Esophagus muscularis mucosa (tissue), 4 donors: ENCODE data around the gene OR2H2. TPM values are rescaled to one million over a fixed set of nuclear protein-coding genes. Genes with fewer than 3 reads are reported as not detected.
A peak's percentile ranks its signal among the peaks of the same experiment; 100 is the strongest.

Experiments
- DNase-seq: peaks from one replicate; pipeline ENCODE4 v3.0.0-alpha.2; 2017; ENCODE audit errors: extremely low spot score
- H3K27ac ChIP-seq, 4 donors: fragments of 200-600 bp; sonication (generic); replicated peaks in 1 of 4; 1 replicate in 3 of 4; 2 replicates in 1 of 4; pipeline ENCODE4 v1.5.1; 2016 to 2019; ENCODE audit warnings: mild to moderate bottlenecking in 1 of 4
- H3K27me3 ChIP-seq, 4 donors: fragments of 200-600 bp; sonication (generic); one replicate each; pipeline versions ENCODE4 v1.5.1 to v1.6.0; 2016 to 2019
- H3K36me3 ChIP-seq, 4 donors: fragments of 200-600 bp; sonication (generic); one replicate each; pipeline ENCODE4 v1.5.1; 2016 to 2019
- H3K4me1 ChIP-seq, 4 donors: fragments of 200-600 bp; sonication (generic); one replicate each; pipeline ENCODE4 v1.5.1; 2016 to 2019
- H3K4me3 ChIP-seq, 4 donors: fragments of 200-600 bp; sonication (generic); 1 replicate in 2 of 4; 2 replicates in 2 of 4; pipeline ENCODE4 v1.5.1; 2016 to 2019; ENCODE audit warnings: mild to moderate bottlenecking in 4 of 4, moderate library complexity in 1 of 4
- H3K9me3 ChIP-seq, 4 donors: fragments of 200-600 bp; sonication (generic); 1 replicate in 3 of 4; 2 replicates in 1 of 4; pipeline ENCODE4 v1.5.1; 2016 to 2019
- EP300 ChIP-seq: sonication (generic); formaldehyde crosslinking; IDR thresholded peaks from one replicate; pipeline ENCODE4 v1.6.1; 2017; ENCODE audit warnings: antibody characterized with exemption
- POLR2A ChIP-seq: fragments of 450-650 bp; IDR thresholded peaks from one replicate; pipeline ENCODE4 v1.6.1; 2017; ENCODE audit warnings: antibody characterized with exemption, moderate library complexity, mild to moderate bottlenecking, low read depth
- POLR2AphosphoS5 ChIP-seq, 2 donors: sonication (generic); formaldehyde crosslinking; IDR thresholded peaks; one replicate each; pipeline ENCODE4 v1.6.1; 2017; ENCODE audit warnings: antibody characterized with exemption in 2 of 2
- WGBS: methylation state at CpG from one replicate; pipeline ENCODE4 v1.1.5; 2018; 5-methylcytosine and 5-hydroxymethylcytosine counted together
- intact Hi-C: fragments of 100-400 bp; cut with DNase I; formaldehyde crosslinking; loops from one replicate; pipeline ENCODE4 v1.15.1; 2023
- total RNA-seq, 4 donors: library from RNA; depleted of rRNA; stranded (reverse); fragments of >200 nt; gene quantifications; one replicate each; pipeline versions ENCODE4 v1.1.0 to v1.2.1, GENCODE V29; 2016
- TF ChIP-seq, protein P1 (sequence below), 3 experiments: fragments of 200-600 bp in 2 of 3; fragments of 450-650 bp in 1 of 3; sonication (generic) in 2 of 3; IDR thresholded peaks; one replicate each; pipeline ENCODE4 v1.5.1; 2017 to 2019; ENCODE audit warnings: antibody characterized with exemption in 3 of 3, mild to moderate bottlenecking in 2 of 3, moderate library complexity in 1 of 3

OR2H2 gene
- total RNA-seq, result not detected

DNA sequence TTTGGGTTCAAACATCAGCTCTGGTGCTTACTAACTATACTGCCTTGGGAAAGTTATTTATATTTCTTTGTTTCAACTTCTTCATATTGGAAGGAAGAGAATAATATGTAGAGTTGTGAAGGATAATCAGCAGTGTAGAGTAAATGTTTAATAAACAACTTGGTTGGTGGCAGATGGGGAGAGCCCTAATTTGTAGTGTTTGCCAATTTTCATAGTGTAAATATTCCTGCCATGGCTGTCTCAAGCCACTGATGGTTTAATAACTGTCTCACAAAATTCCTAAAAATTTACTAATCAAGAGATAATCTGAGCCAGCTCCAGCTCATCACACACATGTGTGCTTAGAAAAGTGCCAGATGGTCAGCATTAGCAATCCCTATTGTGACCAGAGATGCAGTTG is at the start of gene OR2H2:
Gene OR2H2, plus strand, starts transcription at position 301 of the 400 bp plus-strand sequence. CDS start 2,824 bp downstream, outside the sequence.
- DNase-seq, result no peak
- no peaks in the 10 kb centered on the region for H3K9me3 ChIP-seq
- peaks cover 0 to 25% (median 0%) of the 10 kb centered on the region in 4 donors for H3K27me3 ChIP-seq
- no peaks in the 10 kb centered on the region for H3K36me3 ChIP-seq
- H3K27ac ChIP-seq, result no peak within 1 kb of the TSS
- no peak for TF ChIP-seq POLR2AphosphoS5 (IDR thresholded peaks at IDR 0.05)
- TF ChIP-seq, protein P1, sequence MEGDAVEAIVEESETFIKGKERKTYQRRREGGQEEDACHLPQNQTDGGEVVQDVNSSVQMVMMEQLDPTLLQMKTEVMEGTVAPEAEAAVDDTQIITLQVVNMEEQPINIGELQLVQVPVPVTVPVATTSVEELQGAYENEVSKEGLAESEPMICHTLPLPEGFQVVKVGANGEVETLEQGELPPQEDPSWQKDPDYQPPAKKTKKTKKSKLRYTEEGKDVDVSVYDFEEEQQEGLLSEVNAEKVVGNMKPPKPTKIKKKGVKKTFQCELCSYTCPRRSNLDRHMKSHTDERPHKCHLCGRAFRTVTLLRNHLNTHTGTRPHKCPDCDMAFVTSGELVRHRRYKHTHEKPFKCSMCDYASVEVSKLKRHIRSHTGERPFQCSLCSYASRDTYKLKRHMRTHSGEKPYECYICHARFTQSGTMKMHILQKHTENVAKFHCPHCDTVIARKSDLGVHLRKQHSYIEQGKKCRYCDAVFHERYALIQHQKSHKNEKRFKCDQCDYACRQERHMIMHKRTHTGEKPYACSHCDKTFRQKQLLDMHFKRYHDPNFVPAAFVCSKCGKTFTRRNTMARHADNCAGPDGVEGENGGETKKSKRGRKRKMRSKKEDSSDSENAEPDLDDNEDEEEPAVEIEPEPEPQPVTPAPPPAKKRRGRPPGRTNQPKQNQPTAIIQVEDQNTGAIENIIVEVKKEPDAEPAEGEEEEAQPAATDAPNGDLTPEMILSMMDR (IDR thresholded peaks at IDR 0.05), result no peak
- no peak for TF ChIP-seq EP300
- no peak for TF ChIP-seq POLR2A
- H3K4me3 ChIP-seq, result no peak within 1 kb of the TSS
- intact Hi-C loops, result loop anchor here (10.0 kb wide), 1 partner anchor 900 kb away; no protein-coding TSS in a partner anchor
- no peaks in the 10 kb centered on the region for H3K4me1 ChIP-seq

DNA sequence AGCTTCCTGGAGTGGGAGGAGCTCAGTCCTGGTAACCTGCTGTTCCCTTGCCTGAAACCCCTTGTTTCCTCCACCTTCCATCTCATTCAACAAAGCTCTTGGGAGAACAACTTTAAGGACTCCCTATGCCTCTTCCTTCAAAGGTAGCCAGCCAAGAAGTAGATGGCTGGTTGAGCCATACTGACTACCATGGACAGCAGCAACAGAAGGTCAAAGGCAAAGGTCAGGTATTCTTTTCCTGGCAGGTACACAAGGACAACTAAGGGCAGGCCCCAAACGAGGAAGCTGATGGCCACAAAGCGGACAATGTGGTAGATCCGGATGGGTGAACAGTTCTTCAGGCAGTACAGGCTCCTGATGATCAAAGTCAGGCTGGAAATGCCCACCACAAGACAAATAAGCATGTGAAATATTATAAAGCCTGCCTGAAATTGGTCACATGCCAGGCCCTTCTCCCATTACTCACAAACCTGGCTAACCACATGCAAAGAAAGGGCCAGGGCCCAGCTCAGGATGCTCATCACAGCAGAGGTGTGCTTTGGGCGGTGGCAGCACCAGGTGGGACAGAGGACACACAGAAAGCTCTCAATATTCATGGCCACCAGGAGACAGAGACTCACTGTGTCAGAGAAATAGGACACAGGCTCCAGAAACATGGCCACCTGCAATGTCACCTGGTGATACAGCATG is 47.1 kb upstream of the OR2H2 start:
- WGBS, result 85% methylated on average over 4 of the region's 4 CpGs
- TF ChIP-seq, protein P1 (IDR thresholded peaks at IDR 0.05), result no peak
- TF ChIP-seq POLR2AphosphoS5 (IDR thresholded peaks at IDR 0.05) (no peak), POLR2A (no peak), EP300 (no peak)
- DNase-seq, result peak; percentile 60
- H3K27me3 ChIP-seq, result peaks cover 0 to under 1% (median 0%) of the 10 kb centered on the region in 4 donors
- H3K27ac ChIP-seq, result no peak overlapping the region
- intact Hi-C loops, result no loop called here
- no peak overlapping the region for H3K4me3 ChIP-seq
- H3K4me1 ChIP-seq, result no peaks in the 10 kb centered on the region
- H3K9me3 ChIP-seq, result no peaks in the 10 kb centered on the region
- H3K36me3 ChIP-seq, result no peaks in the 10 kb centered on the region

DNA sequence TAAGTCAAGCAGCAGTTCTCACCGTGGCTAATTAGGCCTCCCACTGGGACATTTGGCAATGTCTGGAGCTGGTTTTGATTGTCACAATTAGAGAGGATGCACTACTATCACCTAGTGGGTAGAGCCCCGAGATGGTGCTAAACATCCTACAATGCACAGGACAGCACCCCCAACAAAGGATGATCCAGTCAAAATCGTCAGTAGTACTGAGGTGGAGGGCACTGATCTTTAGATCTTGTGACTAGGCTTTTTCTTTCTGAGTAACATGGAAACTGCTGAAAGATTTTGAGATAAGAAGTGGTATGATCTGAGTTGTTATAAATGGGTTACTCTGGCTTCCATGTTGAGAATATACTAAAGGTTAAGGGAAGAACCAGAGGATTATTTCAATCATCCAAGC is 37.3 kb upstream of the OR2H2 start:
- Histone ChIP-seq H3K4me3 (no peak overlapping the region), H3K27me3 (peaks cover 0 to 4% (median 0%) of the 10 kb centered on the region in 4 donors), H3K36me3 (no peaks in the 10 kb centered on the region), H3K9me3 (peaks cover 0 to 7% (median 0%) of the 10 kb centered on the region in 4 donors), H3K4me1 (peaks cover 0 to 2% (median under 1%) of the 10 kb centered on the region in 4 donors), H3K27ac (no peak overlapping the region)
- 34% methylated on average over 3 of the region's 3 CpGs for WGBS
- DNase-seq, result no peak
- TF ChIP-seq, protein P1 (IDR thresholded peaks at IDR 0.05), result no peak
- TF ChIP-seq POLR2A (no peak), POLR2AphosphoS5 (IDR thresholded peaks at IDR 0.05) (no peak), EP300 (no peak)
- intact Hi-C loops, result no loop called here

DNA sequence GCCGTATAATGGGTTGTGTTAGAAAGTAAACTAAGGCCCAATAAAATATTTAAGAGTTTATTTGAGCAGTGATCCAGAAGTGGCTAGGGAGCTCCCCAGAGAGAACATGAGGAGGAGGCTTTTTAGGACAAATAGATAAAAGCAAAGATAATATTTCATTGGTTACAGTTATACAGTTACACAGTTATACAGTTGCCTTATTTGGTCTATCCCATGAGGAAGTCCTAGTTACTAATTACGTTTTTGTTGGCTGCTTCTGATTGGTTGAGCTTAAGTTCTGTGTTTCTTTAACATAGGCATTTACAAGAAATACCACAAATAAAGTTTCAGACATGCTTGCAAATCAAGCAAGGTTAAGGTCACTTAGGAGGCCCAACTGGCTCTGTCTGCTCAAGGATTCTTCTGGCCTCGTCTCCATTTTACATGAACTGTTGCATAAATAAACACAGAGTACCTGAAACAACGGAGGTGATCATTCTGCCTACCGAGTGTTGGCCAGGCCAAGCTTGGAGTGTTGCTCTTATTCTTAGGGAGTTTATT is 32.3 kb upstream of the OR2H2 start:
- Histone ChIP-seq H3K36me3 (no peaks in the 10 kb centered on the region), H3K27ac (peak overlapping the region in 2 of 4 donors; percentile 10 to 54), H3K9me3 (no peaks in the 10 kb centered on the region), H3K4me1 (peaks cover 12 to 18% (median 17%) of the 10 kb centered on the region in 4 donors), H3K27me3 (peaks cover 0 to 47% (median 8%) of the 10 kb centered on the region in 4 donors), H3K4me3 (peak overlapping the region; percentile 48 to 59 (median 52))
- TF ChIP-seq POLR2A, result no peak
- TF ChIP-seq POLR2AphosphoS5 (IDR thresholded peaks at IDR 0.05), result no peak
- intact Hi-C loops, result no loop called here
- peak; percentile 77 for DNase-seq
- 25% methylated on average over 5 of the region's 5 CpGs for WGBS

DNA sequence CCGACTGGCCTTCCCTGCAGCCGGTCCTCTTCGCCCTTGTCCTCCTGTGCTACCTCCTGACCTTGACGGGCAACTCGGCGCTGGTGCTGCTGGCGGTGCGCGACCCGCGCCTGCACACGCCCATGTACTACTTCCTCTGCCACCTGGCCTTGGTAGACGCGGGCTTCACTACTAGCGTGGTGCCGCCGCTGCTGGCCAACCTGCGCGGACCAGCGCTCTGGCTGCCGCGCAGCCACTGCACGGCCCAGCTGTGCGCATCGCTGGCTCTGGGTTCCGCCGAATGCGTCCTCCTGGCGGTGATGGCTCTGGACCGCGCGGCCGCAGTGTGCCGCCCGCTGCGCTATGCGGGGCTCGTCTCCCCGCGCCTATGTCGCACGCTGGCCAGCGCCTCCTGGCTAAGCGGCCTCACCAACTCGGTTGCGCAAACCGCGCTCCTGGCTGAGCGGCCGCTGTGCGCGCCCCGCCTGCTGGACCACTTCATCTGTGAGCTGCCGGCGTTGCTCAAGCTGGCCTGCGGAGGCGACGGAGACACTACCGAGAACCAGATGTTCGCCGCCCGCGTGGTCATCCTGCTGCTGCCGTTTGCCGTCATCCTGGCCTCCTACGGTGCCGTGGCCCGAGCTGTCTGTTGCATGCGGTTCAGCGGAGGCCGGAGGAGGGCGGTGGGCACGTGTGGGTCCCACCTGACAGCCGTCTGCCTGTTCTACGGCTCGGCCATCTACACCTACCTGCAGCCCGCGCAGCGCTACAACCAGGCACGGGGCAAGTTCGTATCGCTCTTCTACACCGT is 31.5 kb upstream of the OR2H2 start:
- Histone ChIP-seq H3K27ac (peak overlapping the region in 2 of 4 donors; percentile 10 to 54), H3K36me3 (no peaks in the 10 kb centered on the region), H3K4me1 (peaks cover 12 to 18% (median 17%) of the 10 kb centered on the region in 4 donors), H3K27me3 (peaks cover 0 to 54% (median 8%) of the 10 kb centered on the region in 4 donors), H3K4me3 (peak overlapping the region; percentile 48 to 59 (median 52)), H3K9me3 (no peaks in the 10 kb centered on the region)
- WGBS, result 3% methylated on average over 30 of the region's 83 CpGs
- TF ChIP-seq, protein P1 (IDR thresholded peaks at IDR 0.05), result peak in 1 of 3 experiments; percentile 21
- no peak for TF ChIP-seq EP300
- TF ChIP-seq POLR2AphosphoS5 (IDR thresholded peaks at IDR 0.05), result peak in 1 of 2 donors; percentile 36
- TF ChIP-seq POLR2A, result no peak
- intact Hi-C loops, result no loop called here
- peak; percentile 90 for DNase-seq
